GM21367 (cell line): Measurements from ENCODE around the gene FMN2.

ENCODE experiments used
- ATAC-seq: cut with Tn5 transposase; IDR thresholded peaks from one replicate; pipeline ENCODE4 v1.9.1; 2021; ENCODE audit not compliant: unreplicated experiment

FMN2 gene

DNA sequence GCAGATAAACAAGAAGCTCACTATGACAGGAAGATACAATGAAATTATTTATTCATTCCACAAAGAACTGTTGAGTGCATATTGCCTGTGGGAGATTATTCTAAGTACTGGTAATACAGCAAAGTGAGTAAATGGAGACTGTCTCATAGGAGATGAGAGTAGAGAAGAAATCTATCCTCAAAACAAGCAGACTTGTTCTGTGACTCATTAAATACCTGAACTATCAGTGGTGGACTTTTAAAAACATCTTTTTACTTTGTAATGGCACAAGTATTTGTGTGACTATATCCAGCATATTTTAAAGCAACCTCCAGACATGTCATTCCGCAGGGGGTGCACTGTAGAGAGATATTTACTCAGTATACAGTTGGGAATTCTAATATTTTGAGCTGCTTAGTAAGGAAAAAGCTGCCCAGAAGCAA, 259.2 kb downstream of the FMN2 start:
- ATAC-seq: no peak

GRCh38 chr1:240351690-240352089, 260.0 kb downstream of the FMN2 start:
- ATAC-seq: no peak

GRCh38 chr1:240352769-240353168, 261.1 kb downstream of the FMN2 start:
- ATAC-seq: no peak

DNA sequence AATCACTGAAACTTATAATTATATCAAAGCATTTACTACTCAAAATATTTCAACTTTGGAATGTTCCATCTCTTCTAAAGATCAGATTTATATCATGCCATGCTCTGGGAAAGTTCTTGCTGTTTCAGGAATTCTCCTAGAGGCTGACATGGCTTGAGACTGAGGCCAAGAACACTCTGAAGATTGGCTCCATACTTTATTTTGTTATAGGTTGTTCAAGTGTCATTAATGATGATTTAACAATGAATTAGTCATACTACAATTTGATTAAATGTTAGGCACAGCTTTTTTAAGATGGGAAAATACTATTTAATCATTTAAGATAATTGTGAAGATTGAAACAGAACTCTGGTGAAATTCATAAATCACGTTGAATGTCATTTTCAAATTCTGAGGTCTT, 264.9 kb downstream of the FMN2 start:
- ATAC-seq: no peak

- no peak for ATAC-seq
Observed at GRCh38 chr1:240362046-240362445, 270.4 kb downstream of the FMN2 start.

GRCh38 chr1:240362826-240363225, 271.1 kb downstream of the FMN2 start:
- no peak for ATAC-seq

DNA sequence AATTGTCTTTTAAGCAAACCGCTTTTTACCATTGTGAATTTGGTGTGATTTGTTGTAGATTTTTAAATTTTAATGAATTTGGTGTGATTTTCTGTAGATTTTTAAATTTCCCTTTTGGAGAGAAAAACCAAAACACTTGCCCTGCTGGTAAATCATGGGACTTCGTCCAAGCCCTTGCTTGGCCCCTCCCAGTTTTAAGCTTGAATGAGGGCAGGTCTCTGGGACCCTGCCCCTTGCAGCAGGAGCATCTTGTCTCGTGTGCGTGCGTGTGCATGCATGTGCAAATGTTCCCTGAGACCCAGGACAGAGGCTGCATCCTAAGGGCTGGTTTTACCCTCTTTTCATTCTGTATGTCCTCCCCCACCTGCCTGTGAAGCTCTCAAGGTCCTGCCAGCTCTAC, 271.6 kb downstream of the FMN2 start:
- no peak for ATAC-seq

GRCh38 chr1:240363914-240364313, 272.2 kb downstream of the FMN2 start:
- no peak for ATAC-seq

DNA sequence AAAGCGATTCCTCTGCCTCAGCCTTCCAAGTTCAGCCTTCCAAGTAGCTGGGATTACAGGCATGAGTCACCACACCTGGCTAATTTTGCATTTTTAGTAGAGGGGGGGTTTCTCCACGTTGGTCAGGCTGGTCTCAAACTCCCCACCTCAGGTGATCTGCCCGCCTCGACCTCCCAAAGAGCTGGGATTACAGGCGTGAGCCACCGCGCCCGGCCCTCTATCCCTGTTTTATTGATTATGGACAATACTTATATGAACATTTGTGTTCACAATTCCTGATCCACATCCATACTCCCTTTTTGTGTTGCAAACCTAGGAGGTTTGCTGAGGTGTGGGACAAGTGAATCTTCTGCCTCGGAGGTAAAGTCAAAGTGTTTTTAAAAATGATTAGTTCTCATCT, 275.0 kb downstream of the FMN2 start:
- no peak for ATAC-seq

- ATAC-seq: no peak
Observed at GRCh38 chr1:240385551-240385950, 293.9 kb downstream of the FMN2 start.

GRCh38 chr1:240385985-240386978, 294.6 kb downstream of the FMN2 start:
- no peak for ATAC-seq

- ATAC-seq: no peak
Observed at GRCh38 chr1:240387051-240387450, 295.4 kb downstream of the FMN2 start.

DNA sequence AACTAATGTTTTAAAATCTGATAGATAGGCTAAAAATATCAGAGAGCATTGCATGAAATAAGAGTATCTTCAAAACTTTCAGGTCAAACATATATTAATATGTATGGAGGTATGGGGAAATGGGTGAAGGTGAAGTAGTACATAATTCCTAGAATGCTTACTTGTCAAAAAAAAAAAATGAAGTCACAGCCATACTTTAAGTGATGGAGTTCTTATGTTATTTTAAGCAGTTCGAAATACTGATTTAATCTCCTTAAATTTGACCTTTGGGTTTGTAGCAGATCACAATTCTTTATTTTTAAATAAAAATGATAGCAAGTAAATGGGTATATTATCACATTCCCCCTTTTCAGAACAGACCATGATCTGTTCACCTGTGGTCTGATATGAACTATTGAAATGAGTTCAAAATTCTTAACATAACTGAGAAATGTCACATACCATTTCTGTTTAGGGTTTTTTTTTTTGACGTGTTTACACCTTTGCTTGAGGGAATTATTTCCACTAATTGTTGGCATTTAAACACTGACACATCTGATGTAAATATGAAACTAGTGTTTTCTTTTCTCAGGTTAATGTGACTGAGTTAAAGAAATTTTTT, 300.1 kb downstream of the FMN2 start:
- no peak for ATAC-seq

DNA sequence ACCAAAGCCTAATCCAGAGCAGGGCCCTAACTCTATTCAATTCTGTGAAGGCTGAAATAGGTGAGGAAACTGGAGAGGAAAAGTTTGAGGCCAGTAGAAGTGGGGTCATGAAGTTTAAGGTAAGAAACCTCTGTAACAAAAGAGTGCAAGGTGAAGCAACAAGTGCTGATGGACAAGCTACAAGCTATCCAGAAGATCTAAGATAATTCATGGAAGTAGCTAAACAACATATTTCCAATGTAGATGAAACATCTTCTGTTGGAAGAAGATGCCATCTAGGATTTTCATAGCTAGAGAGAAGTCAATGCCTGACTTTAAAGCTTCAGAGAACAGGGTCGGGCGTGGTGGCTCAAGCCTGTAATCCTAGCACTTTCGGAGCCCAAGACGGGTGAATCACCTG, 302.7 kb downstream of the FMN2 start:
- ATAC-seq: no peak

GRCh38 chr1:240395336-240395735, 303.7 kb downstream of the FMN2 start:
- no peak for ATAC-seq

- no peak for ATAC-seq
Observed at GRCh38 chr1:240399381-240399780, 307.7 kb downstream of the FMN2 start.

DNA sequence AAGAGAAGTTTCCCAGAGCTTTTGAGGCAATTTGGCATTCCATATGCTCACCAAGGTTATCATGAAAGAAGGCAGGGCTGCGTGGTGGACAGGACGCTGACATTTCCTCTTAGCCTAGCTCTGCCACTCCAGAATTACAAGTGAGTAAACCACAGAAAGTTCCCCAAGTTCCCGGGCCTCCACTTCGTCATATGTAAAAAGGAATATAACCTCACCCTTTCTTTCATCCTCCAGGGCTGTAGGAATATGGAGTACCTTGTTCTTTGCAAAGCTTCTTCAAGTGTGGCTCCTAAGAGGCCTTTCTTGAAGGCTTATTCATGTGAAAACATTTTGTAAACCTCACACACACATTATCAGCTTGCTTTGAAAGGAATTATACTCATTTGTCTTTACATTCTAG, 310.0 kb downstream of the FMN2 start:
- no peak for ATAC-seq

GRCh38 chr1:240402326-240402725, 310.6 kb downstream of the FMN2 start:
- ATAC-seq: no peak

- no peak for ATAC-seq
Observed at GRCh38 chr1:240404286-240404685, 312.6 kb downstream of the FMN2 start.

- no peak for ATAC-seq
Observed at GRCh38 chr1:240405751-240406150, 314.1 kb downstream of the FMN2 start.

GRCh38 chr1:240407407-240407806, 315.7 kb downstream of the FMN2 start:
- ATAC-seq: no peak

- no peak for ATAC-seq
Observed at GRCh38 chr1:240409615-240410014, 317.9 kb downstream of the FMN2 start.
